ENCODE results near the gene MRTFA.

DNA sequence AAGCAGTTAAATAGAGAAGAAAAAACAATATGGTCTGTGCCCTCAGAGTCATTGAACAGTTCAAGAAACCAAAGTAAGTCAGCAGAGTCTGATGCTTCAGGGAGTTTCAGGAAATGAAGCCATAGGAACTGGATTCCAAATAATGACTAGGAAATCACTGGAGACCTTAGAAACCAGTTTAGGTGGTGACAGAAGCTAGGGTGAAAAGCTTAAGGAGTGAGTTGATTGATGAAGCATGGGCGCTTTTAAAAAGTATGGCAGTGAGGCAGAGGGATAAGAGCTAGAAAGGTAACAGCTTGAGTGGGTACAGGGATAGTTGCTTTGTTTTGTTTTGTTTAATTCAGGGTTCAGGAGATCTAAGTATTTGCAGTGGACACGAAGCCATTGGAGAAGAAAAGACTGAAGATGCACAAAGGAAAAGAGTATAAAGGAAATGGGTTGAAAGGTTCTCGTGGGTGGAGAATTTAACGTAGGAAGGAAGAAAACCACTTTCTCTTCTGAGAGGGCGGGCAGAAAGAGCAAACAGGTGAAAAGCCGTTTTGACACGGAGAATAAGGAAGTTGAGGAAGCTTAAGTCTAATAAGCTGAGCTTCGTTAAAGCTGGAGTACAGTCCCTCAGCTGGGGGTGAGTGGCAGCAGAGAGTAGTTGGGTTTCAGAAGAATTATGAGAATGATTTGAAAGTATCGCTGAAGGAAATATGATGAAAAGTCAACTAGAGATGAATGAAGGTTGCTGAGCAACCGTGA lies 251.3 kb downstream of the MRTFA start:
- no peak for TF ChIP-seq POLR2A (IDR thresholded peaks at IDR 0.05)
- TF ChIP-seq, protein P1, sequence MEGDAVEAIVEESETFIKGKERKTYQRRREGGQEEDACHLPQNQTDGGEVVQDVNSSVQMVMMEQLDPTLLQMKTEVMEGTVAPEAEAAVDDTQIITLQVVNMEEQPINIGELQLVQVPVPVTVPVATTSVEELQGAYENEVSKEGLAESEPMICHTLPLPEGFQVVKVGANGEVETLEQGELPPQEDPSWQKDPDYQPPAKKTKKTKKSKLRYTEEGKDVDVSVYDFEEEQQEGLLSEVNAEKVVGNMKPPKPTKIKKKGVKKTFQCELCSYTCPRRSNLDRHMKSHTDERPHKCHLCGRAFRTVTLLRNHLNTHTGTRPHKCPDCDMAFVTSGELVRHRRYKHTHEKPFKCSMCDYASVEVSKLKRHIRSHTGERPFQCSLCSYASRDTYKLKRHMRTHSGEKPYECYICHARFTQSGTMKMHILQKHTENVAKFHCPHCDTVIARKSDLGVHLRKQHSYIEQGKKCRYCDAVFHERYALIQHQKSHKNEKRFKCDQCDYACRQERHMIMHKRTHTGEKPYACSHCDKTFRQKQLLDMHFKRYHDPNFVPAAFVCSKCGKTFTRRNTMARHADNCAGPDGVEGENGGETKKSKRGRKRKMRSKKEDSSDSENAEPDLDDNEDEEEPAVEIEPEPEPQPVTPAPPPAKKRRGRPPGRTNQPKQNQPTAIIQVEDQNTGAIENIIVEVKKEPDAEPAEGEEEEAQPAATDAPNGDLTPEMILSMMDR (IDR thresholded peaks at IDR 0.05), result no peak

All from prostate gland (tissue), 2 donors.